HG03565 (cell line): ENCODE measurements around the gene BAIAP2.

Experiments
- ATAC-seq: cut with Tn5 transposase; IDR thresholded peaks from one replicate; pipeline ENCODE4 v1.9.1; 2021; ENCODE audit warnings: mild to moderate bottlenecking, moderate library complexity; ENCODE audit not compliant: unreplicated experiment

BAIAP2 gene

DNA sequence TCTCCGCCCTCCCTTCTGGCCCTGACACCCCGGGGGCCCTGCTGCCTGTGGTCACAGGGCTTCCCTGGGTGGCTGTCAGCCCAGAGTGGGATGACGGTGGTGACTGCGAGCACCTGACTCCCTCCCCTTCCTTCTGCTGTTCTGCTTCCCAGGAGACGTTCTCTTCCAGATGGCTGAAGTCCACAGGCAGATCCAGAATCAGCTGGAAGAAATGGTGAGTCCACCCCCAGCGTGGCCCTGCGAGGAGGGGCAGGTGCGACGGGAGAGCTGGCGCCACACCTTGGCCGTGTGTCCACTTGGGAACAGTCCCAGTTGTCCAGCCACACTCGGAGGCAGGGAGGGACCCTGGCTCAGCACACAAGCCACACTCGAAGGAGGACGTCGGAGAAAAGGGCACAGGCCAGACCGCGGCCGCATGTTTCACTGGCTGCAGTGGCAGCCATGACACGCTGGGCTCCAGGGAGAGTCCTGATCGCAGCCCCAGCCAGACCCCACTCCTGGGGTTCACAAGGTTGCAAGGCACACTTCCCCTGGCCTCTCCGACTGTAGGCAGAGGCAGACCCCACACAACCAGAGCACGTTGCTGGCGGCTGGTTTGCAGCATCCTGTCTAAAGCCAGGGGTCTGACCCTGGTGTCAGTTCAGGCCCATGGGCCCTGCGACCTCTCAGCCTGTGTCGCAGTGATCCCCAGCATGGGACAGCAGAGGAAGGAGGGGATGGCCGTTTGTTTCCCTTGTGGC, 49.9 kb downstream of the BAIAP2 start:
- ATAC-seq, result no peak

DNA sequence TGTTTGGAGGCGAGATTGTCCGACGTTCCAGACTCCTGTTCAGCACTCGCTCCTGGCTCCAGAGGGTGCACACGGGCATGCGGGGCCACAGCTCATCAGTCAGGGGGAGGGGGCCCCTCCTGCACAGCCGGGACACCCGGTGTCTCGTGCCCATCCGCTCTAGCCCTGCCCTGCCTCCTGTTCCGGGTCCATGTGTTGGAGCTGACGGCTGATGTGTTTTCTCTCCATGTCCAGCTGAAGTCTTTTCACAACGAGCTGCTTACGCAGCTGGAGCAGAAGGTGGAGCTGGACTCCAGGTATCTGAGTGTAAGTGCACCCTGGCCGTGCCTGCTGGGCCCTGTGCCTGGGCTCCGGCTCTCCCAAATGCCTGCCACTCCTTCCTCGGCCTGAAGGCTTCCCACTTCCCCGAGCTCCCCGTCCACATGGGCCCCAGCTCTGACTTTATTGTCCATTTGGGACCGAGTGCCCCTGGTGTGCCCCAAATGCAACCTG, 50.5 kb downstream of the BAIAP2 start:
- no peak for ATAC-seq

DNA sequence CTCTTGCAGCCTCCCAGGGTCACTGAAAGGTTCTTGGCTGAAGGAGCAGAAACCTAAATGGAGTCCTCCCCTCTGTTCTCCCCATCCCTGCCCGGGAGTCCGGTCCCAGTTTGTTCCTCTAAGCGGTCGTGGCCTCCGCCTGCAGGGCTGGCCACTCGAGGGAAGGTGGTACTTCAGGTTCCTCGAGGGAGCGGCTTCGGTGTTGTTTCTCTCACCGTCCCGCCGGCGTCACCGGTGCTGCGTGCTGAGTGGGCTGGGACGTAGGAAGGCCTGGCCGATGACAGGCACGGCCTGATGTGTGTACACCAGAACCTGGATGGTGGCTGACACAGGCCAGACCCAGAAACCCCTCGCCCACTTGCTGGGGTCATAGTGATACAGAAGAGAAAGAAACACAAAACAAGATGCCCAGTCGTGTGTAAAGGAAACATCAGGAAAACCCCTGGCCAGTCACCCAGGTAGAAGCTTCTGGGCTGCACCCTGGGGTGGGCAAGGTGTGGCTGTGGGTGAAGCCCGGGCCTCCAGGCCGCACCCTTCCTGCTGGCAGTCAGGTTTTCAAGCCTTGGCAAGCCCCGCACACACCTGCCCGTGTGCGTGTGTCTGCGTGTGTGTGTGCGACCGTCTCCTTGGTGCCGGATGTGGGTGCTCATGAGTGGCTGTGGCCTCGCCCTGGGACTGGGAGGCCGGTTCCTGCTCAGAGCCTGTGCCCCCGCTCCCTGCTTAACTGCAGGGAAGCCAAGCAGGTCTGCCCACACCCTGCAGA, 52.0 kb downstream of the BAIAP2 start:
- no peak for ATAC-seq

DNA sequence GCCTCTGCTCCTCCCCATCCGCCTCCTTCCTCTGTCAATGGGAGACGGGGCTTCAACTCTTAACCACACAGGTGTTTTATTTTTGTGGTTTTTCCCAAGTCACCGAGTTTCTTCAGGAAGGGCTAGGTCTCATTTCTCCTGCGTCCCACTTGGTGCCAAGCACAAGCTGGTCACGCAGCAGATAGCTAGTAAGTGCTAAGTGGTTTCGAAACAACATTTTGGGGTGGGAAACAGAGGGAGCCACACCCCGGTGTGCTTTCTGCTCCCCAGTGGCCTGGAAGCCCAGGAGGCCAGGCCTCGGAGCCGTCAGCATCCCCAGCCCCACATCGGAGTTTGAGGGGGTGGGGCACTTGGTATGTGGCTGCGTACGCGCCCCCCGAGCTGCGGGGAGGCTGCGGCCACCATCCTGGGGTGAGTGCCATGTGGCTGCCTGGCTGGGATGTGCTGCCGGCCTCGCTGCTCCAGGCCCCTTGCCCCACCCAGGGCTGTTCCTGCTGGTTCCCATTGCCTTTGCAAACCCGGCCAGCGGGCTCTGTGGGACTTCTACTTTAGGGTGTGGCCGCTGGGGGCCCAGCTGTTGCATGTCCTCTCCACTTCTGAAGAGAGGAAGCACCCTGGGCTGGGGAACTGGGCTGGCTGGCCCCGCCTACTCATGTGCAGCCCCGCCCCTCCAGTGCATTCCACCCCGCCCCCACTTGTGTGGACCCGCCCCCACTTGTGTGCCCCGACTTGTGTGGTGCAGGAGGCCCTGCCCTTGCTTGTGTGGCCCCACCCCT, 55.6 kb downstream of the BAIAP2 start:
- no peak for ATAC-seq

DNA sequence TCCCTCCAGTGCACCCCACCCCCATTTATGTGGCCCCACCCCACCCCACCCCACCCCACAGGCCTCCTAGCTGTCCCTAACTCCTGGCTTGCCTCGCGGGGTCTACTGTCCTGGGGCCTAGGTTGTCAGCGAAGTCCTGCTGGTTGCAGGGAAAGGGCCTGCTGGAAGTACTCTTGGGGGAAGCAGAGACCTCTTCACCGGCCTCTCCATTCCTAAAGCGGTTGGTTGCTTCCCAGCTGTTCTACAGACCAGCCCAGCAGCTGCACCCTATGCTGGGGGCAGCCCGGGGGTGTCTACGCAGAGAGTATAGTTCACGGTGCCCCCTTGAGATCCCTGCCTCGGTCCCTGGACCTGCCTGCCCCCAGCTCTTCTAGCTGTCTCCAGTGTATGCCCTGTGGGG, 56.2 kb downstream of the BAIAP2 start:
- no peak for ATAC-seq

DNA sequence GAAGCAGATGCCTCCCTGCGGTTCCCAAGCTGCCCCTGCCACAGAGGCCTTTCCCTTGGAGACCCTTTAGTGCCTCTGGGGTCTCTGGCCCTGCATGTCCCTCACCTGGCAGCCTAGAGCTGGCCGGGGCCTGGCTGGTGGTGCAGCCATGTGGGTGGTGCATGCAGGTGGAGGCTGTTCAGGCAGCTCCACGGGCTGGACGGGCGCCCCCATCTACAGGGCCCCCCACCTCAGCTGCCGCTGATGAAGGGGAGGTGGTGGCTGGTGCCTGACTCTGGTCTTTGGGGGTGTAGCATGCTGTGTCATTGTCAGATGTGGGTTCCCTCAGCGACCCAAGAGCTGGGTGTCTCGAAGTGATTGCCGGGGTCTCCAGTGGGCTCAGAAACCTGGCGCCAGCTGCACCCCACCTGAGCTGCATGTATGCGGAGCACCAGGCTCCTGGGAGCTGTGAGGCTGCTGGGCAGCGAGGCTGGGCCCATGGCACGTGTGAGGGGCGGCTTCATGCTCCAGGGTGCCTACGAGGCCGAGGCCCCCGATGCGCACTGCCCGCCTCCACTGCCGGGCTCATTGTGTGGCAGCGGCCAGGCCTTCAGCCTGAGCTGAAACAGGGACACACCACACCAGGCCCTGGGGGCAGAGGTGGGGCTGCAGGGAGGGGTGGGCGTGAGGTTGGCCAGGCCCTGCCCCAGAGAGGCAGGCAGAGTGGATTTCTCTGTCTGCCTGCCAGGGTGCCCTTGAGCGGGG, 57.0 kb downstream of the BAIAP2 start:
- ATAC-seq, result no peak

DNA sequence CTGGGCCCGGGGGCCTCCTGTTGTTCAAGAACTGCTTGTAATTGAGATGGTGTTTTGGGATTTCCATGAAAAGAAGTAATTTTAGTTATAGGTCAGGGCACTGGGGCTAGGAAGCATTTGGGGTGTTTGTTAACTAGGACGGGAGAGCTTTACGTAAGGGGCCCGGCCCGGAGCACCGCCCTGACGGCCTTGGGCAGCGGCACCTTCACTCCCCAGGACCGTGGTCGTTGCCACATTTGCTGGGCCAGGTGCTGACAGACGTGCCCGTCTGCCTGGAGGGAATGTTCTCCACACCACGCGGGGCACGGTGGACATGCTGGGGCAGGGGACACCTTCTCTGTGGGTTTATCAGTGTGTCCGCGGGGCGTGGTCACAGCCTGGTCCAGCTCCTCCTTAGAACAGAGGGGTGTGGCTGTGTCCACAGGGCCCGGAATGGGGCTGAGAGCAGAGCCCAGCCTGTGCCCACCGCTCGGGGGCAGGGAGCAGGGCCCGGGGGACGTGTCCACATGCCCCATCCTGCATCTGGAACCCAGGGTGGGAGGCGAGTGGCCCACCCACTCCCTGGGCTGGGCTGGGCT, 57.7 kb downstream of the BAIAP2 start:
- ATAC-seq, result no peak

DNA sequence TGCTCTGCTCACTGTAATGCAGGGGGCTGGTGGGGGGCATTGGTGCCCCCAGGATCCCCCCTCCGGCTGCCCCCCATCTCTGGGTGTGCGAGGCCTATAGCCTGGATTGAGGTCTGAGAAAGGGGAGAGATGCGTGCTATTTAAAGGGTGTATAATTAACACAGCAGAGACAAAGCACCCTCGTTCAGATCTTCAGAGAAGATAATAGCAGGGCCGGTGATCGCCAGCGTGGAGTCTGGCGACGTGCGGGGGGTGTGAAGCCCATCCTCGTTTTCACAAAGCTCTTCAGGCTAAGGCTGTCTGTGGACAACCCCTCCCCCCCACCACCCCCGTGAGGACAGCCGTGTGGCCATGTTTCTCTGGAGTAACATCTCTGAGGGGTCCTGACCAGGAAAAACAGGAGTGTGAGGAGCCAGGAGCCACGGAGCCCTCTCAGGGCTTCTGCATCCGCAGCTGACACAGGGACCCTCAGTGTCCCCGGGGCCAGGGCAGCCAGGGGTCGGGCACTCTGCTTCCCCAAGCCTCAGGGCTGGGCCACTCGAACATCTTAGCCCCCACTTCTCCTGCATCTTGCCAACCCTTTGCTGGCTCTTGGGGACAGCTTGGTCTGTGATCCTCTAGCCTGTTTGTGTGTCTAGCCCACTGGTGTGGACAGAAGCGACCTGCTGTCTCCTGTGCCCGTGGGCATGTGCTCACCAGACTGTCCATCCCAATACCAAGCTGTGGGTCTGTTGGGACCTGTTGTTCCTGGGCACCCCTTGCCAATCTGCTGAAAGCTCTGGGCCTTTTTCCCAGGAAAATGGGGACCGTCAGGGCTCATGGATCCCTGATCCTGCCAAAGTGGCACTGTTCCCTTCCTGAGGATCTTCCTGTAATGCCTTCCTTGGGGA, 58.9 kb downstream of the BAIAP2 start:
- ATAC-seq, result no peak

DNA sequence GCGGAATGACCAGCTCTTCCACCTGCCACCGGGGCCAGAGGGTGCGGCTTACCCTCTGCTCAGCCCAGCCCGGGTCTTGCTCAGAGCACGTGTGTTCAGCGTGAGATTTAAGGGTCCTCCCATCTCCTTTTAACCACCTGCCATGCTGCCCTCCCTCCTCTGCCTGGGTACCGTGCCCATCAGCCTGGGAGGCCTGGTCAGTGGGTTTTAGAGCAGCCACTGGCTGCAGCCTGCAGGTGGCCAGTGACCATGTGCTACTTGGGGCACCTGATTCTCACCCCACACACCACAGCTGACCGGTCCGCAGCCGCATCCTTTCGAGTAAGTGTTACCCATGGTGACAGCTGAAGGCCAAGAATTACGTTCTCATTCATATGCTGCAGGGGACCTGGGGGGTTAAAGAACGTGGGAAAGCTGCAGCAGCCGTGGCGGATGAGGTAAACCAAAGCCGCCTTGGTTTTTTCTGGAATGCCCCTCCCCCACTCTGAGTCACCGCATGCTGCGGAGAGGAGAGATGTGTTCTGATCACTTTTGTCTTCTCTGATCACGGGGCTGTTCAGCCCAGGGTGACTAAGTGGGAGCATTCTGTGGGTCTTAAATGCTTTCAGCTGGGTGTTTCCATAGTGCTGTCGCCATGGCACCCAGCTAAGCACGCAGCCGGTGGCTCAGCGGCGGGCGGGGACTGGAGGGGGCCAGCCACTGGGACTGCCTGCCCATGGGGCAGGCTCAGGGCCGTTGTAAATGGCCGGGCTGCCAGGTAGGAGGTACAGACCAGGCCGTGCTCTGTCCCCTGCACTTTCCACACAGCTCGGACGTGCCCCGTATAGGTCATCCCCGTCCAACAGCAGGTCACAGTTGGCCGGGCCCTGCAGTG, 59.8 kb downstream of the BAIAP2 start:
- ATAC-seq, result no peak

DNA sequence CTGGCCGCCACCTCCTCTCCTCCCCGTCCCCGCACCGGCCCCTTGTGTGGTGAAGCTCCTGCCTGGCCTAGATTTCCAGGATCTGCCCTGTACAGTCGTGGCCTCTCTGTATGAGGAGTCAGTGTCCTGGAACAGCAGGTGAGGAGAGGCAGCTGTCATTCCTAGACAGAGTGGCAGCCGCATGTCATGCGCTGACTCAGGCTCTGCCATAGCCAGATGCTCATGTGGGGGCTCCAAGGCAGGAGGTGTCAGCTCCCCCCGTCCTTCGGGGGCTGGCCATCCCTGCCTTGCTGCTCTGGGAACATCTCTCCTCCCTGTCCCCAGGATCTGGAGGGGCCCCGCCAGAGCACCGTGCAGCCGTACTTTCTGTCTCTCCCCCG, 60.4 kb downstream of the BAIAP2 start:
- ATAC-seq, result no peak

DNA sequence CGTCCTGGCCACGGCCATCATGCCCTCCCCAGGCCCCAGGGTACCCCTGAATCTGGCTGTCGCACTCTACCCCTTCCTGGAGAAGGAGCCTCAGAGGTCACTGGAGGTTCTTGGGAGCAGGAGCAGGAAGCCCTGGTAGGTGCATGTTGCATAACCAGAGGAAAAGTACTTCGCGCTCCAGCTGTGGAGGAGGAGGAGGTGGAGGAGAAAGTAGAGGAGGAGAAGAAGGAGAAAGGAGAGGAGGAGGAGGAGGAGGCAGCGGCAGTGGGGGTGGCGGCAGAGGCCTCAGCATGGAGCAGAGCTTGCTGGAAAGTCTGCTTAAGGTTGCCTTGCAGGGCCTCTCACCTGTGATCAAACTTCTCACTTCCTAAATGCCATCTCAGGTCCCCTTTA, 61.8 kb downstream of the BAIAP2 start:
- no peak for ATAC-seq

DNA sequence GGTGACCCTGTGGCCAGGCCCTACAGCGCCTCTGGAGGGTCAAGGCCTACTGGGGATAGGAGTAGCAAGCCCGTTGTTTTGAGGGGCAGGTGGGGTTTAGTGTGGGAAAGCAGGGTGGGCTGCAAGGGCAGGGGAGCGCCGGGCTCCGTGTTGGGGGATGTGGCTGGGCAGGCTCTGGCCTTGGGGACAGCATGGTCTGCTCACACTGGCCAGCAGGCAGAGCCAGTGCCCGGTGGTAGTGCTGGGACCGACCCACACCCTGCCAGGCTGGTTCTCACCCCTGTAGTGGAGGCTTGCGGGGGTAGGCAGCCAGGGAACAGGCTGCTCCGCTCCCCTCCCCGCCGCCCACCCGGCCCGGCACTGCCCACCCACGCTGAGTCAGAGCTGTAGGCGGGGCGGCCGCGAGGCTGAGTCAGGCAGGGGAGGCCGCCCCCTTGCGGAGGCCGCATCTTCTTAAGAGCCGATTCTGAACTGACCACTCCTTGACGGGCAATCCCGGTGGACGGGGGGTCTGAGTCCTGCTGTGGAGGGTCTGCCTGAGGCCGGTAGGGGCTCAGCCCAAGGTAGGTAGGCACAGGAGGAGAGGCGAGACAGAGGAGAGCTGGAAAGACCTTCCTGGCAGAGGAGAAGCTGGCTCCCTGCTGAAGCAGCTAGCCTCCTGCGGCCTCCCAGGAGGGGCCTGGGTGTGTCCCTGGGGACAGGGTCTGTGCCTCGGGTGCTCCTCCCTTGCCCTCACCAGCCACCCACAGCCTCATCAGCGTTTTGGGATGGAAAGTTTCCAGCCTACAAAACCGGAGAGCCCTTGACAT, 62.4 kb downstream of the BAIAP2 start:
- no peak for ATAC-seq

DNA sequence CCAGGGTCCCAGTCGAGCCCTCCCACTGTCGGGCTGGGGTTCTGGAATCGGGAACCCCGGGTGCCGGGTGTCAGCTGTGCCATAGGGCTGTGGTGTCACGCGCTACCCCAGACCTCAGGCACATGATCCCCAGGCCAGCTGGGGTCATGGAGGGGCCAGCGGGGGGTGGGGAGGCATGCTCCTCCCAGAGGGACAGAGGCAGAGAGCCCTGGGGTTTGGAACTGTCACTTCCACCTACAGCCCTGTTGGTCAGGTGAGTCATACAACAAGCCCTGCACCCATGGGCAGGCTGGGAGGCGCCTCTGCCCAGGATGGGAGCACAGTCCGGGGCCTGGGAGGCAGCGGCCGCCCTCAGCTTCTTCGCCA, 63.0 kb downstream of the BAIAP2 start:
- ATAC-seq, result no peak

DNA sequence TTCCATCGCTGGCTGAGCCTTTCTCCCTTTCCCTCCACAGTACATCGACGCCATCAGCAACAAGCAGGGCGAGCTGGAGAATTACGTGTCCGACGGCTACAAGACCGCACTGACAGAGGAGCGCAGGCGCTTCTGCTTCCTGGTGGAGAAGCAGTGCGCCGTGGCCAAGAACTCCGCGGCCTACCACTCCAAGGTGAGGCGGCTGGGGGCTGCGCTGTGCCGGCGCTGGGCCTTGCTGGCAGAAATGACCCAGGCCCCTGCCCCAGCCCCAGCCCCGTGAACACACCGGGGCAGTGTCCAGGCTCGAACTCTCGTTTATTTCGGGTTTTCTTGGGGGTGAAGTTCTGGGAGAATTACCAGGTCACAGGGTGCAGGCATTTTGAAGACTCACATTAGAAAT, 64.9 kb downstream of the BAIAP2 start:
- ATAC-seq, result no peak

DNA sequence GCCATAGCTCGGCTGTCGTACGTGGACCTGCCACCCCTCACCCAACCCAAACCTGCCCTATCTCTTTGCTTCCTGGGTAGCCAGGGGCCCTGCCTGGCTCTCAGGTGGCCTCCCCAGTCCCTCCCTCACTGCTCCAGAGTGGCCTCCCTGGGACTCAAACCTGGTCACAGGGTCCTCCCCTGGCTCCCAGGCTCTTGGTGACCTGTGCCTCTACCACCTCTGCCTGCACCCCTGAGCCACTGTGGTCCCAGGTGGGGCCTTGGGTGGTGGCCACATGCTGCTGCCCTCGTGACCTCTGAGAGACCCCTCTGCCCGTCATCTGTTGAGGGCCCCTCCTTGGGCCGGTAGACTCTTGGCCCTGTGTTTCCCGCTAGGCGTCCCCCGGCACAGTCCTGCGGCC, 65.7 kb downstream of the BAIAP2 start:
- ATAC-seq, result no peak

DNA sequence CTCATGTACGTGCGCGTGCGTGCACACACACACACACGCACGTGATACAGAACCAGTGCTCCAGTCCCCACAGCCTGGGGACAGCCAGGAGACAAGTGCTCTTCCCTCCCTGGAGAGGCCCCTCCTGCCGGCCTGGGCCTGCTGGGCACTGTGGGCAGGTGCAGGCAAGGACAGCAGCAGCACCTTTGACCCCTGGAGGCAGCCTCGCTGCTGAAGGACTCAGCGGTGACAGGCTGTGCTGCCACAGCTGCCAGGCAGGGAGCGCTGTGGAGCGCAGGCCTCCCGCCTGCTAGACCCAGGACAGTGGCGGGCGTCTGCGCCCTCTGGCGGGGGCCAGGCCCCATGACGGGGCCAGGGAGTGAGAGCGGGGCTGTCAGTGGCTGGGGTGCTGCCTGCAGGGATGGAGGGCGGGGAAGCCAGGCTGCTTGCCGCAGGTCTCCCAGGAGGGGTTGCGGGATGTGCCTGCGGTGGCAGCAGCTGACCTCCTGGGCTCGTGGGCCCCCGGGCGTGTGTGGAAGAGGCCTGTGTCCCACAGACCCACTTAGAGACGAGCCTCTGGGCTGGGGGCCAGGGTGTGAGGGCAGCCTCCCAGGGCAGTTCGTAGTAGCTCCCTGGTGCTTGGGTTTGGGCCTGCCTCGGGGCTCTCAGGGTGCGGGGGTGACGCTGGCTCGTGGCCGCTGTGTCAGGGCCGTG, 66.8 kb downstream of the BAIAP2 start:
- ATAC-seq, result peak; percentile 76

DNA sequence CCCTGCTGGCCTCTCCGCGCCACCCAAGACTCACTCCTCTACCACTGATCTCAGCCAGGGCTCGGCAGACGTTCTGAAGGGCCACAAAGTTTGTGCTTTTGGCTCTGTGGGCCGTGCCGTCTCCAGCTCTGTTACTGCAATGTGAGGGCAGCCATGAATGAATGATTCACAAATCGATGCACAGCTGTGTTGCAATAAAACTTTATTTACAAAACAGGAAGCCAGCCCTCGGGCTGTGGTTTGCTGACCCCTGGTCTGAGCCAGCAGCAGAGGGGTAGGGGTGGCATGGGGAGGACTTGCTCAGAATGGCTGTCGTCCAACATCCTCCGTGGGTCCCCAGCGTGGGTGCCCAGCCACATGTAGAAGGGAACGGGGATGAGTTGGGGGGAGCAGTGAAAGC, 67.4 kb downstream of the BAIAP2 start:
- no peak for ATAC-seq
